ENCODE data around the gene DDR2.
"Not testable (repeated sequence)": the region's sequence is repeated elsewhere in the genome, so short reads cannot be mapped to it uniquely, and the experiment has no call there.

- not testable (repeated sequence) for TF ChIP-seq ZNF384, SUZ12 (IDR thresholded peaks at IDR 0.05)
These were observed 29.1 kb upstream of the DDR2 start for GRCh38 chr1:162603117-162603516.

Measured in HEK293T (cell line).